HEK293 (cell line): ENCODE results near the gene THEM5.

Experiments
- AEBP2 ChIP-seq: fragments of 450-650 bp; formaldehyde crosslinking; IDR thresholded peaks from 2 replicates; pipeline ENCODE4 v1.5.1; 2016; ENCODE audit warnings: missing biosample characterization, missing genetic modification characterization, borderline replicate concordance
- CTCF ChIP-seq: fragments of 450-650 bp; formaldehyde crosslinking; IDR thresholded peaks from 2 replicates; pipeline ENCODE4 v1.5.1; 2016; ENCODE audit warnings: missing biosample characterization, missing genetic modification characterization
- IKZF3 ChIP-seq: fragments of 450-650 bp; IDR thresholded peaks from 2 replicates; pipeline ENCODE4 v1.5.0; 2018; ENCODE audit warnings: missing biosample characterization, mild to moderate bottlenecking, missing genetic modification characterization, moderate library complexity
- TRIM28 ChIP-seq: IDR thresholded peaks from 2 replicates; pipeline ENCODE4 v1.6.1; 2011; ENCODE audit warnings: low read length, control low read depth, borderline replicate concordance
- ZBTB11 ChIP-seq: fragments of 450-650 bp; formaldehyde crosslinking; conservative IDR thresholded peaks from 2 replicates; pipeline ENCODE4 v1.5.1; 2016; ENCODE audit warnings: low read depth, missing biosample characterization, missing genetic modification characterization
- ZBTB7A ChIP-seq: fragments of 450-650 bp; formaldehyde crosslinking; IDR thresholded peaks from 2 replicates; pipeline ENCODE4 v1.5.1; 2016; ENCODE audit warnings: low read depth, missing biosample characterization, missing genetic modification characterization
- ZFP41 ChIP-seq: fragments of 450-650 bp; formaldehyde crosslinking; IDR thresholded peaks from 2 replicates; pipeline ENCODE4 v1.5.1; 2016; ENCODE audit warnings: missing biosample characterization, missing genetic modification characterization, borderline replicate concordance
- ZNF184 ChIP-seq: fragments of 450-650 bp; IDR thresholded peaks from 2 replicates; pipeline ENCODE4 v1.5.1; 2018; ENCODE audit warnings: missing biosample characterization, mild to moderate bottlenecking, missing genetic modification characterization
- ZNF350 ChIP-seq: fragments of 450-650 bp; formaldehyde crosslinking; IDR thresholded peaks from 2 replicates; pipeline ENCODE4 v1.5.0; 2017; ENCODE audit warnings: missing biosample characterization, mild to moderate bottlenecking, missing genetic modification characterization
- ZNF423 ChIP-seq: fragments of 450-650 bp; formaldehyde crosslinking; IDR thresholded peaks from 2 replicates; pipeline ENCODE4 v1.5.1; 2016; ENCODE audit warnings: missing biosample characterization, missing genetic modification characterization
- ZNF596 ChIP-seq: fragments of 450-650 bp; IDR thresholded peaks from 2 replicates; pipeline ENCODE4 v1.5.0; 2018; ENCODE audit warnings: missing biosample characterization, mild to moderate bottlenecking, missing genetic modification characterization, moderate library complexity
- ZNF707 ChIP-seq: fragments of 450-650 bp; formaldehyde crosslinking; IDR thresholded peaks from 2 replicates; pipeline ENCODE4 v1.5.1; 2016; ENCODE audit warnings: missing biosample characterization, missing genetic modification characterization
- ZNF792 ChIP-seq: fragments of 450-650 bp; formaldehyde crosslinking; IDR thresholded peaks from 2 replicates; pipeline ENCODE4 v1.5.1; 2016; ENCODE audit warnings: missing biosample characterization, missing genetic modification characterization
- TF ChIP-seq, protein P1 (sequence below): fragments of 450-650 bp; formaldehyde crosslinking; IDR thresholded peaks from 2 replicates; pipeline ENCODE4 v1.5.1; 2016; ENCODE audit warnings: missing biosample characterization, missing genetic modification characterization, low read depth

DNA sequence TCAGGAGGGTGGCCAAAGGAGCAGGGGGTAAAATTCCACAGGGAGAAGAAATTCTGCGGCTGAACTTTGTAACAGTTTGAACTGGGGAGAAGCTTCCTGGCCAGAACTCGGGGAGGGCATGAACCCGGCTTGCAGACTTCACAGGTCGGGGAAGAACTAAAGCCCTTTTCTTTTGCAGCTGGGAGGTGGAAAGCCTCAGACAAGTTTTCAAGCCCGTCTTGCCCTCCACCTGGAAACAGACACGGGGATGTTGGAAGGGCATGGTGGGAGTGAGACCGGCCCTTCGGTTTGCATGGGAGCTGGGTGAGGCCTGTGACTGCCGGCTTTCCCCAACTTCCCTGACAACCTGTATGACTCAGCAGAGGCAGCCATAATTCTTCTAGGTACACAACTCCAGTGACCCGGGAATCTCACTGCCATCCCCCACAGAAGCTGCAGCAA, 44.5 kb upstream of the THEM5 start:
- no peak for TF ChIP-seq ZNF707 (tag by site-specific recombination)
- TF ChIP-seq CTCF (tag by site-specific recombination) = no peak
- TF ChIP-seq TRIM28 = no peak
- TF ChIP-seq, protein P1, sequence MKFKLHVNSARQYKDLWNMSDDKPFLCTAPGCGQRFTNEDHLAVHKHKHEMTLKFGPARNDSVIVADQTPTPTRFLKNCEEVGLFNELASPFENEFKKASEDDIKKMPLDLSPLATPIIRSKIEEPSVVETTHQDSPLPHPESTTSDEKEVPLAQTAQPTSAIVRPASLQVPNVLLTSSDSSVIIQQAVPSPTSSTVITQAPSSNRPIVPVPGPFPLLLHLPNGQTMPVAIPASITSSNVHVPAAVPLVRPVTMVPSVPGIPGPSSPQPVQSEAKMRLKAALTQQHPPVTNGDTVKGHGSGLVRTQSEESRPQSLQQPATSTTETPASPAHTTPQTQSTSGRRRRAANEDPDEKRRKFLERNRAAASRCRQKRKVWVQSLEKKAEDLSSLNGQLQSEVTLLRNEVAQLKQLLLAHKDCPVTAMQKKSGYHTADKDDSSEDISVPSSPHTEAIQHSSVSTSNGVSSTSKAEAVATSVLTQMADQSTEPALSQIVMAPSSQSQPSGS (tag by site-specific recombination) = no peak
- TF ChIP-seq ZNF350 (tag by site-specific recombination) = no peak
- TF ChIP-seq AEBP2 (tag by site-specific recombination) = no peak
- no peak for TF ChIP-seq ZNF184 (tag by site-specific recombination)
- no peak for TF ChIP-seq ZFP41 (tag by site-specific recombination)
- TF ChIP-seq ZNF423 = no peak
- no peak for TF ChIP-seq ZNF792 (tag by site-specific recombination)
- no peak for TF ChIP-seq ZNF596 (tag by site-specific recombination)
- TF ChIP-seq IKZF3 (tag by site-specific recombination) = no peak
- TF ChIP-seq ZBTB7A = no peak
- TF ChIP-seq ZBTB11 (tag by site-specific recombination) = no peak
